Jurkat, Clone E6-1 (cell line): ENCODE data around the gene ARID5A.

Experiments used
- DNase-seq: peaks from one replicate; pipeline ENCODE4 v3.0.0-alpha.2; 2011; ENCODE audit warnings: low read depth, low spot score
- H3K4me3 ChIP-seq: 2 replicates; pipeline ENCODE4 v1.5.1; 2011; ENCODE audit warnings: mild to moderate bottlenecking, low read length, control low read depth, moderate library complexity

The ARID5A gene

DNA sequence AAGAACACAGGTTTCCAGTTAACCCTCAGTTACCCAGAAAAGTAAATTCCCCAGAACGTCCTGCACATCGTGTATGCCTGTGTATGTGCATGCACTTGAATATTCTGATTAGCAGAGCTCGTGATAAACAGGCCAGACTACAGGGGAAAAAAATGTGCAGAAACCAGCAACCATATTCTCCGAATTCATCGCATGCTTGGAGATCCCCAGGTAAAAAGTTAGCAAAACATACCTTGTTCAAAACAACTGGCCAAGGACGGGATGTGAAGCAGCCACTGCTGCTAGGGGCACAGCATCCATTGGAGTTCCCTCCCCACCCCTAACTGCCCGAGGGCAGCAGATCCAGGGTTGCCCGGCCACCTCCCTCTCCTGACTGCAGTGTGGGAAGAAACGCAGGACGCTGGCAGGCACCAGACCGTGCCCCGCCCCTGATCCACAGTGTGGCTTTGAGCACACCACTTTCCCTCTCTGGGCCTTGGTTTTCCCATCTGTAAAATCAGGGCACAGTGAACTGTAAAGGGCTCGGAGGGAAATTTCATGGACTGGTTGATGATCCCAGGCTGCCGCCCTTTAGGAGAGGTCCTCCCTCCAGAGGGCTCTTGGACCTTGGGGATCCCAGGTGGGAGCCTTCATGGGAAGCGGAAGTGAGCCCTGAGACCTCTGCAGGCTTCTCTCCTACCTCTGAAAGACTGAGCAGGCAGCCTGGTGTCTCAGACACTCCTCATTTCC is 11.9 kb upstream of the ARID5A start:
- H3K4me3 ChIP-seq = no peak overlapping the region
- no peak for DNase-seq

DNA sequence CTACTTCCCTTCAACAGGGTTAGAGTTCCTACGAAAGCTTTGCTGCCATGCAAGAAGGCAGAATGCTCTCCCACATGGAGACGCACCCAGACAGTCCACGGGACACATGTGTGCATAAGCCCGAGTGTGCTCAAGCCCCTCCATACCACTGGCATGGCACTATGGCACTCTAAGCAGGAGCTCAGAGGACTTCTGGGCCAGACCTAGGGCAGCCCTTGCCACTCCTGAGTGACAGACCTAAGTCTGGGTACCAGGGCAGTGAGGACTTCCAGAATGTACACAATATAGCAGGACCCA is 11.4 kb upstream of the ARID5A start:
- DNase-seq = no peak
- no peak overlapping the region for H3K4me3 ChIP-seq

DNA sequence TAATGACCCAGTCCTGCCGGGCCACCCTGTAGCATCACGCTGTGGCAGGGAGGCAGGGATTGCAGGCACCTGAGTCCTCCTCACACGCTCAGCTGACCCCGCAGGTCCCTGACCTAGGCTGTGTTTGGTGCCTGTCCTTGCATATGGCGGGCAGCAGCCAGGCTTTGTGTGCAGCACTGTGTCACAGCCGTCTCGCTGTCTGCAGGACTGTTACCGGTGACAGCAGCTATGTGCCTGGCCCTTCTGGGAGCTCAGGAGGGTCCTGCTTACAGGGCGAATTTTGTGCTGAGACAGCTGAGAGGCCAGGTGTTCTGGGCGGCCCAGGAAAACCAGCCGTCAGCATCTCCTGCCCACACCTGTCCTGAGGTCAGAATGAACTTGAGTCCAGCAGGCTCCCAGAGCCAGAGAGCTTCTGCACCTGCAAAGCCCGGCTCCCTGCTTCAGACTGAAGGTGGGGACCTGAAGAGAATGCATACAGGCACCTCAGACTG is 10.4 kb upstream of the ARID5A start:
- no peak overlapping the region for H3K4me3 ChIP-seq
- DNase-seq = no peak

DNA sequence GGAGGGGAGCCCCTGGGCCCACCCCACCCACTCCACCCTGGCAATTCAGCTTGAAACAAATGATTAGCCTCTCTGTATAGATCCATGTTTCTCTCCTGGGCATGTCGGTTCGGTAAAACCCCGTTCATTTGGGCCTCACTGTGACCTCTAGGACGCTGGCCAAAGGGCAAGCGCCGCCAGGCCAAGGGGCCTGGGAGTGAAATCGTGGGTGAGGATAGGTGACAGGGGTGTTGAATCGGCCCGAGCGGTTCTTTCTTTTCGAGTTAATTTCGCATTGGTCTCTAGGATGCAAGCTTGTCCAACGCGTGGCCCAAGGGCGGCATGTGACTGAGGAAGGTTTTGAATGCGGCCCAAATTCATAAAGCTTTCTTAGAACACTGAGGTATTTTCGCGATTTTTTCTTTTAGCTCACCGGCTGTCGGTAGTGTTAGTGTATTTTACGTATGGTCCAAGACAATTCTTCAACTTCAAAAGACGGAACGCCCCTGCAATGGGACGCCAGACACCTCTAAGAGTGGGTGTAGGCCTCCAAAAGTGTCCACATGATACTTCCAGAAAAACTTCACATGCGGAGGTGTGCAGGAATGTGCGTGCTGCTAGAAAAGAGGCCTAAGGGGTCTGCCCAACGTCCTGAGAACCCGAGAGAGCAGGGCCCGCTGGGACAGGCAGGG is 9.8 kb upstream of the ARID5A start:
- no peak overlapping the region for H3K4me3 ChIP-seq
- DNase-seq = no peak

DNA sequence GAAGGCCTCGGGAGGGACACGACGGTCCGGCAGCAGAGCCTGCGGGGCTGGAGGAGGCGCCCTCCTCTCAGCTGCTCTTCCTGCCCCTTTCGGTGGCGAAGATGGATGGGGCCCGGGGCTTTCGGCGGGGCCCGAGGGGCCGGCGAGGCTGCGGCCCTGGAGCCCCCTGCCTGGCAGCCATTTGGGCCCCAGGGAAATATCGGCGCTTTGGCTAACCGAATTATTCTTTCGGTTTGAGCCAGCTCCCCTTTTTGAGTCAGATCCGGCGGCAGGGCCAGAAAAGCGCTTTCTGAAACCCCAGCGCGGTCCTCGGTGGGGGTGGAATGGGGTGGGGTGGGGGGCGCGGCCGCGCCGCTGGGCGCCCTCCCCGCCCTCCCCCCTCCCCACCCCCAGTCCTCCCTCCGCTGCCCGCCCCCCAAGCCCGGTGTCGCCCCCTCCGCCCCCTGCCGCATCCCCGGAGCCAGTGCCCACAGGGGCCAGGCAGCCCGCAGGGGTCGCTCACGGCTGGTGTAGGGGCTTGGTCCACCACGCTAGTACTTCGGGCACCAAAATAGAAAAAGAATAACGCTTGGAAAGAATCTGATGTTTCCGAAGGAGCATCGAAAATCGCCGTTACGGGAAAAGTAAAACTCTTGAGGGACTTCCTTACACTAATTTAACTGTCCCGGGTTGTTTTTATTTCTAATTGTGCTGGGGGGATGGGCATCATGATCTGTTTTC is 9.1 kb upstream of the ARID5A start:
- DNase-seq = no peak
- no peak overlapping the region for H3K4me3 ChIP-seq

DNA sequence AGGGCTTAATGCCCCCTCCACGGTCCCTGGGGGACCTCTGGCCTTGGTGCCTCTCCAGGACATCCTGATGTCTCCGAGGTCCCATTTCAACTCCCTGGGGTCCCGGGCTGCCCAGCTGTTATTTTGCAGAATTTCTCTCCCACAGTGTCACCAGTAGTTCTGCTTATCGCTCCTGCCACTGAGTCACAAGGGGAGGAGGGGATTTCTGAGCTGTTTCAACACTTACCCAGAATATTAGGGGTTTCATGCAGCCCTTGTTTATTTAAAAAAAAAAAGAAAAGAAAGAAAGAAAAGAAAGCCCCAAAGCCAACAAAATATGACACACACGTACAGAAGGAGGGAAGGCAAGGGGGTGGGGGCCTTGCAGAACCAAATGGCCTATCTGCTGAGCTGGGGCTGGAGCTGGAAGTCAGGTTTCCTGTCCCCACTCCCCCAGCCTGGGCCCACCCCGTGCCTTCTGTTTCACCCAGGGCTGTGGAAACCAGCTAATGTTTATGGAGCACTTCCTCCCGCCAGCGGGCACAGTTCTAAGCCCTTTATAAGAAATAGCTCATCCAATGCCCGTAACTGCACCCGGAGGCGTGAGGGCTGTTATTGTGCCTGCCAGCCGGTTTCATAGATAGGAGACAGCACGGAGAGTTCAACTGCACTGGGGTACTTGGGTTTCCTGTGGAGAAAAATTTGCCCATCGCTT is 8.4 kb upstream of the ARID5A start:
- H3K4me3 ChIP-seq = no peak overlapping the region
- no peak for DNase-seq

DNA sequence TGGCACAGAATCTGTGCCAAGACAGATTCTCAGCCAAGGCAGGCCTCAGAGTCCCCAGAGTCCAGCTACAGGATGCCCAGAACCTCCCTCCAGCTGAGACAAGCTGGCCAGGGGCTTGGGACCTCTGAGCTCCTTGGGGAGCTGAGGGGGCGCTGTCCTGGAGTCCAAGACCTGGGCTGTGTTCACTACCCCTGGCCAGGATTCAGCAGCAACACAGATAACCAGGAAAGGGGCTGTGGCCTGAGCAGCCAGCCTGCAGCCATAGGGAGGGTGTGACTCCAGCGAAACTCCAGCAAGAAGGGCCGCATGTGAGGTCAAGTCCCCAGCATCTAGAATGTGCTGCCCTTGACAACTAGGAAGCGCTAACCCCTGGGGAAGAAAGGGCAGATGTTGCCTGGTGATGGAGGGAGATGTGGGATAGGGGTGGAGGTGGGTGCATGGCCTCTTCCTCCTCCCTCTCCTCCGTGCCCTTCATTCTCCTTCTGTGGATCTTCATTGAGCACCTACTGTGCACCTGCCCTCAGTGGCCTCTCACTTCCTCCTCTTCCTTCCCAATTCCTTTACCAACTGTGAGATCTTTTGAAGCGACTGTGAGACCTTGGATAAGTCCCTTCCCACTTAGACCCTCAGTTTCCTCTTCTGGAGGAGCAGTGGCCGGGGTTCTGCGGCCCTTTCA is 7.7 kb upstream of the ARID5A start:
- no peak for DNase-seq
- no peak overlapping the region for H3K4me3 ChIP-seq

DNA sequence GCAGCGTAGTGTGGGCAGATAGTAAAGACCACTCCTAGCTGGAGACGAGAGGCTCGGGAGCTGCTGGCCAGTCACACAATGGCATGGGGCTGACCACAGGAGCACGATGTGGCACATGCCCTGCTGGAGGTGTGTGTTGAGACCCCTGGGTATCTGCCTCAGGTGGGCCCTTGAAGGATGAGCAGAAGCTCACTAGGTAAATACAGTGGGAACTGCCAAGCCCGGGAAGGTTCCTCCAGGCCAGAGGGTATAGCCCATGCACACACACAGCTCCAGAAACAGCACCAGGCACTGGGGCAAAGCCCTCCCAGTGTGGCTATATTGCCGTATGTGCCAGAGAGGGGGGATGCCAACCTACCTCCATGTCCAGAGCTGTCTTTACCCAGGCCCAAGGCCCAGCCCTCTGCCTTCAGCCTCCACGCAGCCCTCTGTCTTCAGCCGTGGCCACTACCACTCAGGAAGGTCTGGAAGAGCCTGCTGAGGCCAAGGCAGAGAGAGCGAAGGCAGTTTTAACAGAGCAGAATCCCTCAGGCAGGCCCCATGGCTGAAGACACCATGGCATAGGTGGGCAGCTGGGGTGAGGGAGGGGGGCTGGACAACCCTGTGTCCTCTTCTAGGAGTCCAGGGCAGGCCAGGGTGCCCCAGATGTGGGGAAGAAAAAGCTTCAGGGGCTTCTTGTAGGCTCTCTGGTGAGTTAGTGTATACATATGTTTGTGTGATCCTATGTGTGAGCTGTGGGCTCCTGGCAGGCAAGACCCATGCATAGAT is 7.0 kb upstream of the ARID5A start:
- no peak overlapping the region for H3K4me3 ChIP-seq
- no peak for DNase-seq

DNA sequence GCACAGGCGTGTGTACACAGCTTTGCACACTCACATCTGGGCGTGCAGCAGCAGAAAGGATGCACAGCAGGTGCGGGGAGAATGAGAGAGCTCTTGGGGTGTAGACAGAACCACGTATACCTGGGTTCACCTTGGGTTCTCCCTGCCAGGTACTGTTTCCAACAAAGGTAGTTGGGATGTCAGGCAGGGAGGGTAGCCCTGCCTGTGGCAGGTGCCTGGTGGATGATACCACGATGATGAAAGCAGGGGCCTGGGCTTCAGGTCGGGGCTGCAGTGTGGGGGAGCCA is 6.5 kb upstream of the ARID5A start:
- H3K4me3 ChIP-seq = no peak overlapping the region
- DNase-seq = no peak

DNA sequence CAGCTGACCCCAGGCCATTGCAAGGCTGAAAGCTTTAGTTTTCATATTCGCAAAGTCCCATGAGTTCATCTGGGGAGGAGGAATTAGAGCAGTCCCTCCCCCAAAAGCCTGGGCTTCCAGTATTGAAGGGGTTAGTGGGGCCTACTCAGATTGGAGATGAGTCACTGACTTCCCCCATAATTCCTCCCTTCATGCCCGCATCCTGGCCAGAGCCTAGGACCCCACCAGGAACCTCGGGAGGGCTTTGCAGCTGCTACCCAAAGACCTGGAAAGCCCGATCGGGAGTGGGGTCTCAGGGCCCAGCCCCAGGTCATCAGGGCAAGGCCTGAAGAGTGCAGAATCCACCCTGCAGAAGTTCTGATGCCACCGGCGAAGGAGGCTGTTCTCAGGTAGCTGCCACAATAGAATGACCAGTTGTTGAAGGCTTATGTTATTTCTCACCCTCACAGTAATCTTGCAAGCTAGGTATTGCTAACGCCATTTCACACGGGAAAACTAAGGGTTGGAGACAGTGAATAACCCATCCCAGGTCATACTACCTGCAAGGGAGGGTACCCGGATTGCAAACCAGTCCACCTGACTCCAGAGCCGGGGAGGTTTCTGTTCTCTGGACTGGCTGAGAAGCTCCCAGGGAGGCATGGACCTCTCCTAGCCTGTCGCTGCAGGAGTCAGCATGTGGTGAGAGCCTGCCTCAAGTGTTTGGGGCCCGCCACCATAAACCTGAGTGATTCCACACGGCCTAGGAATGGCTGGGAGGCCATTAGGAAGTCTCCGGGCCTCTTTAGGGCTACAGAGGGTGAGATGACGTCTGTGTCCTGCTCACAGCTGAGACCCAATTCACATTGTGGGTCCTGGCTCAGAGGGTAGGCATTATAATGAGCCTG is 5.8 kb upstream of the ARID5A start:
- no peak overlapping the region for H3K4me3 ChIP-seq
- DNase-seq = no peak

DNA sequence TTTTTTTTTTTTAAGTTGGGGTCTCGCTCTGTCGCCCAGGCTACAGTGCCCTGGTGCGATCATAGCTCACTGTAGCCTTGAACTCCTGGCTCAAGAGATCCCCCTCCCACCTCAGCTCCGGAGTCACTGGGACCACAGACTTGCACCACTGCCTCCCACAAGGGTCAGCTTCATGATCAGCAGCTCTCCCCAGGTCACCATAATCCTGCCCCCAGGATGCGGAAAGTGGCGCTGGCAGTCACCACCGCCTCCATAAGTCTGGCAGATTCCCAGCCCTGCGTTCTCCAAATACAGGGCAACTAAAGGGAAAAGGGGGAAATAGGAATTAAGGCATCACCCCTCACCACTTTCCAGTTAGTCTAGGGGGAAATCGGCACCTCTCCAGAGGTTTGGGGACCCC is 5.2 kb upstream of the ARID5A start:
- no peak for DNase-seq
- H3K4me3 ChIP-seq = no peak overlapping the region

DNA sequence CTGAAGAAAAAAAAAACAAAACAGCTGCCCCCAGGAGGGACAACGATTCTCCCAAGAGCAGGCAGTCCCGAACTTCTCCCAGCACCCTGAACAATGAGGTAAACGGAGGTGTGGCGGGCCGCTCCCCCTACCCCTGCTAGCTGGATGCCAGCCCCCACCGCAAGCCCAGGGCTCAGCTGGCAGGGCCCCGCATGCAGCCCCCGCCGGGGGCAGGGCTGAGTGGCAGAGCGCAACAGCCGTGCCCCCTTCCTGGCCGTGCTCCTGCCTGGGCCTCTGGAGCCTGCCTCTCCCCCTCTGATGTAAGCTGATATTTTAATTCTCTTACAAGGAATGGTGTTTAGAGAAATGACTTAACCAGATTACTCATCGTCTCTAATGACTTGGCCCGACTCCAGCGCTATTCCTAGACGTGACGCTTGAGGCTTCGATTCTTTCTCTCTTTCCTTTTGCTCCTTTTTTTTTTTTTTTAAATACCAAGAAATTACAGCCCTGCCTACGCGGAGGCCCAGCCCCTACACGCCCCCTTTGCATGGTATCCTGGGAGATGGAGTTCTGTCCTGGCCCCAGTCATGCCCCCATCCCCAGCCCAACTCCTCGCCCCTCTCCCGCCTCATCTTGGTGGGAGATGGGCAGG is 4.6 kb upstream of the ARID5A start:
- no peak for DNase-seq
- H3K4me3 ChIP-seq = no peak overlapping the region

DNA sequence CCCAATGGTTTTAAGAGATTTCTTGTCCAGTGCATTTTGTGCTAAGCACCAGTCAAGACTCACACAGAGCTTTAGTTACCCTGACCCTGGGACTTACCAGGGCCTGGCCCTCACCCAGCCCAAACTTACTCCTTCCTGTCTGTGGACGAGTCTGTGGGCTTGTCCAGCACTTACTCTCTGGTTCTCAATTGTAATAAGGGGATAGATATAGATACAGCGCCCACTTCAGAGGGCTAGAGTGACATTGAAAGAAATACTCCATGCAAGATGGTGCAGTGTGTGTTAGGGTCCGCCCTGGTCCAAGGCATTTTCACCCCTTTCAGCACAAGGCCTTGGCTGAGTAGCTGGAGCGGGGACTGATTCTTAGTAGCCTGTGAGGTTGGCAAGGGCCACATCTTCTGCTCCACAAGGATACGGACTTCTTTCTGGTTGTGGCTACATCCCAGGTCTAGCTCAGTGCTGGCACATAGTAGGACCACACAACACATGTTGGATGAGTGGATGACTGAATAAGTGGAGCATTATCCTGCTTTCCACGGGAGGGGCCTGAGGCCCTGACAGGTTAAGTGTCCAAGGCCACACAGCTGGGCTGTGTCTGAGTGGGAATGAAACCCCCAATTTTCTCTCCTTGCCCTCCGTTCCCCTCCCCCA is 3.8 kb upstream of the ARID5A start:
- DNase-seq = no peak
- no peak overlapping the region for H3K4me3 ChIP-seq

DNA sequence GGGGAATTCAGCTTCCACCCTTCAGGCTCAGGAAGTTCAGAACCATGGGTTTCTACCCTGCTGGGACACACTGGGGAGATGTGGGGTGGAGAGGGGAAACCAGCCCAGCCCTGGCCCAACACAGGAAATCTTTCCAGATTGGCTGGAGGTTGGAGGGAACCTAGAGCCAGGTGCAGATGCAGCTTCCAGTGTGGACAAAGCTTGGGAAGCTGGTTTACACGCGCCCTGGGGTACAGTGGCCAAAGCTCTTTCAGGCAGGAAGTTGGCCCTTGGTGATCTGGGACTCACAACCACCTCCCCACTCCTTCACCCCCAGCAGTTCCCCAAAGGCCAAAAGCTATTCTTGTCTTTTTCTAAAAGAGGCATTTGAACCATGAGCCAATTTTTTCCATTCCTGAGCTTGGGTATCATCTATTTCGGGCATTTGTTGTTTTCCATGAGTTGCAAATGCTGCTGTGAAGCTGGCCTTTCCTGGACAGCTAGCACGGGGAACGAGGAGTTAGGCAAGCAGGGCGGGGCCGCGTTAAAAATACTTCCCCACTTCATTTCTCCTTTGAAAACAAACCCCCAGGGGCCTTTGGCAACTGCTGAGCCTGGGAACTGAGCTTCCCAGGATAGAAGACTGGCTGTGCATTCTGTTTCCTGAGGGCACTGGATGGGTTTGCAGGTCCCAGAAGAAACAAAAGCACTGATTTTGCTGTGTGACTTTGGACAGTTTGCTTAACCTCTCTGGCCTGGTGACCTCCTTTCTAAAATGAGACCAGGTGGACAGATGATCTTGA is 3.1 kb upstream of the ARID5A start:
- DNase-seq = no peak
- H3K4me3 ChIP-seq = no peak overlapping the region

DNA sequence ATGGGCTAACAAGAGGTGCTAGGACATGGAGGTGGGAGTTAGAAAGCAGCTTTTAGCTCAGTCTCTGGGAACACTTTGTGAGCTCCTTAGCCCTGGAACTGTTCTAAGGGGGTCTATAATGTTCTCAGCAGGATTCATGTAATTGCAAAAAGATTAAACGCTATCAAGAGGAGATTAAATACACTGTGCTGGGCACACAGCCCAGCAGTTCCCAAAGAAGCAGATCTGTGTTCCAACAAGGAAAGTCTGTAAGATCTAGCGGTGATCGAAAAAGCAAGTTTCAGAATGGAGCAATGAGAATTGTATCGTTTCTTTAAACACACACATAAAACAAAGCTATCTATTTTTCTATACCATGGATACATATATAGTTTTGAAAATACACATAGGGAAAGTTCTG is 2.4 kb upstream of the ARID5A start:
- no peak for DNase-seq
- H3K4me3 ChIP-seq = no peak overlapping the region

DNA sequence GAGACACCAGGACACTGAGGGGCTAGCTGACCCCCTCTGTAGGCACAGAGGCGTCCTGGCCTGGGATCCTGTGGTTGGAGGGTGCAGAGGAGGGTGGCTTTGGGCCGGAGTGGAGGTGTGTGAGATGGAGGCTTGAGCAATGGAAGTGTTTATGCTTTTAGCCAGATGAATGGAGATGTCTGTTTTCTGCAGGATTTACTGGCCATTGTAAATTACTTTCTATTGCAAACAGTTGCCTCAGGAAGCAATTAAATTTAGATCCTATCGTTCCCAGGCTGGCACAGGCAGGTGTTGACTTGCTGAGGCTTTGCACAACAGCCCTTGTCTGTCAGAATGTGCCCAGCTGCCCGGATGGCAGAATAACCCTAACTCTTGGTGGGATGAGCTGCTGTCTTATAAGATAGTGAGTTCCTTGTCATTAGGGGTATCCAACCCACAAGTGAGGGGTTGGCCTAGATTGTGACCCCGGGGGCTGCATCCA is 1.8 kb upstream of the ARID5A start:
- no peak overlapping the region for H3K4me3 ChIP-seq
- DNase-seq = no peak
